ENCODE data around the gene ABLIM2. TPM values are rescaled to one million over a fixed set of nuclear protein-coding genes. Genes with fewer than 3 reads are reported as not detected.

The ABLIM2 gene
- total RNA-seq, 3 donors from 2014 or later (not counting 1 experiment from before 2014, with no cell fraction given) = 0.71 to 2.8 (median 1.3) TPM

GRCh38 chr4:8080754-8081065 lies 77.9 kb downstream of the ABLIM2 start:
- H3K36me3 Mint-ChIP-seq = no peaks in the 10 kb centered on the region
- no peaks in the 10 kb centered on the region for H3K9me3 ChIP-seq (ENCODE audit: control insufficient read depth, insufficient read depth, low read length)

GRCh38 chr4:8079916-8080753 lies 78.5 kb downstream of the ABLIM2 start:
- peaks cover 0 to 10% of the 10 kb centered on the region in 2 donors for H3K27me3 Mint-ChIP-seq (ENCODE audit: low read depth in 2 of 2)
- H3K4me1 ChIP-seq (ENCODE audit: control insufficient read depth, insufficient read depth, low read length) = no peaks in the 10 kb centered on the region
- H3K9me3 ChIP-seq (ENCODE audit: control insufficient read depth, insufficient read depth, low read length) = no peaks in the 10 kb centered on the region
- H3K4me1 Mint-ChIP-seq = no peaks in the 10 kb centered on the region
- H3K27ac Mint-ChIP-seq = no peak overlapping the region
- 37% methylated on average over 21 of the region's 21 CpGs for WGBS (ENCODE audit: insufficient coverage)
- H3K4me3 Mint-ChIP-seq = no peak overlapping the region
- no peak for TF ChIP-seq CTCF (IDR thresholded peaks at IDR 0.05)
- DNase-seq (no peak), ATAC-seq (no peak)
- no peak overlapping the region for H3K4me3 ChIP-seq (ENCODE audit: low read length)
- H3K9me3 Mint-ChIP-seq = no peaks in the 10 kb centered on the region
- no peaks in the 10 kb centered on the region for H3K27me3 ChIP-seq (ENCODE audit: control insufficient read depth, insufficient read depth, low read length)
- intact Hi-C loops (cut with micrococcal nuclease) = no loop called here
- no peak overlapping the region for H3K27ac ChIP-seq (ENCODE audit: low read length)
- no peaks in the 10 kb centered on the region for H3K36me3 ChIP-seq (ENCODE audit: control insufficient read depth, insufficient read depth, low read length)
- no peaks in the 10 kb centered on the region for H3K36me3 Mint-ChIP-seq

More at GRCh38 chr4:8080754-8081065, 77.9 kb downstream of the ABLIM2 start:
- no peak for ATAC-seq
- Histone ChIP-seq H3K4me3 (ENCODE audit: low read length) (no peak overlapping the region), H3K36me3 (ENCODE audit: control insufficient read depth, insufficient read depth, low read length) (no peaks in the 10 kb centered on the region), H3K4me1 (ENCODE audit: control insufficient read depth, insufficient read depth, low read length) (no peaks in the 10 kb centered on the region), H3K27ac (ENCODE audit: low read length) (no peak overlapping the region), H3K27me3 (ENCODE audit: control insufficient read depth, insufficient read depth, low read length) (no peaks in the 10 kb centered on the region)
- Mint-ChIP-seq H3K4me1 (no peaks in the 10 kb centered on the region), H3K4me3 (no peak overlapping the region), H3K27me3 (ENCODE audit: low read depth in 2 of 2) (peaks cover 0 to 10% of the 10 kb centered on the region in 2 donors), H3K9me3 (no peaks in the 10 kb centered on the region), H3K27ac (no peak overlapping the region)
- intact Hi-C loops (cut with micrococcal nuclease) = no loop called here
- no peak for TF ChIP-seq CTCF (IDR thresholded peaks at IDR 0.05)
- WGBS (ENCODE audit: insufficient coverage) = 32% methylated on average over 4 of the region's 5 CpGs
- no peak for DNase-seq

GRCh38 chr4:8079031-8079885 lies 79.4 kb downstream of the ABLIM2 start:
- Mint-ChIP-seq H3K27ac (no peak overlapping the region), H3K4me1 (no peaks in the 10 kb centered on the region), H3K36me3 (no peaks in the 10 kb centered on the region), H3K27me3 (ENCODE audit: low read depth in 2 of 2) (peaks cover 0 to 10% of the 10 kb centered on the region in 2 donors), H3K4me3 (no peak overlapping the region), H3K9me3 (no peaks in the 10 kb centered on the region)
- intact Hi-C loops (cut with micrococcal nuclease) = no loop called here
- Histone ChIP-seq H3K4me3 (ENCODE audit: low read length) (no peak overlapping the region), H3K27ac (ENCODE audit: low read length) (no peak overlapping the region), H3K9me3 (ENCODE audit: control insufficient read depth, insufficient read depth, low read length) (no peaks in the 10 kb centered on the region), H3K4me1 (ENCODE audit: control insufficient read depth, insufficient read depth, low read length) (no peaks in the 10 kb centered on the region), H3K27me3 (ENCODE audit: control insufficient read depth, insufficient read depth, low read length) (no peaks in the 10 kb centered on the region), H3K36me3 (ENCODE audit: control insufficient read depth, insufficient read depth, low read length) (no peaks in the 10 kb centered on the region)
- TF ChIP-seq CTCF (IDR thresholded peaks at IDR 0.05) = no peak
- 50% methylated on average over 32 of the region's 32 CpGs for WGBS (ENCODE audit: insufficient coverage)
- no peak for DNase-seq
- no peak for ATAC-seq
